GM12801 (cell line): ENCODE measurements around the gene CLDN19.

Source experiments
- CTCF ChIP-seq: IDR thresholded peaks from one replicate; pipeline ENCODE4 v1.5.1; 2011; ENCODE audit warnings: control low read depth; ENCODE audit not compliant: insufficient read length; ENCODE audit errors: extremely low read depth

The CLDN19 gene

GRCh38 chr1:42739753-42740700 lies at the start of gene CLDN19:
Gene CLDN19 (minus strand): TSS chr1:42740236. CDS start chr1:42740063, 173 bp downstream.
- TF ChIP-seq CTCF: no peak

- TF ChIP-seq CTCF: no peak
These were observed 48.0 kb upstream of the CLDN19 start for GRCh38 chr1:42788021-42788420.

GRCh38 chr1:42786097-42786496 lies 46.1 kb upstream of the CLDN19 start:
- no peak for TF ChIP-seq CTCF

GRCh38 chr1:42784946-42785693 lies 45.1 kb upstream of the CLDN19 start, which contains the start of gene TMEM269:
Gene TMEM269 (plus strand): TSS chr1:42784991. CDS start chr1:42789894, 4,903 bp downstream.
- TF ChIP-seq CTCF: no peak

- TF ChIP-seq CTCF: no peak
These were observed 44.5 kb upstream of the CLDN19 start for GRCh38 chr1:42784547-42784945.

GRCh38 chr1:42783092-42783491 lies 43.1 kb upstream of the CLDN19 start:
- no peak for TF ChIP-seq CTCF

GRCh38 chr1:42780176-42780575 lies 40.1 kb upstream of the CLDN19 start:
- TF ChIP-seq CTCF: no peak
